Neural cell (in vitro differentiated cells): ENCODE data around the gene ZNF750. TPM values are rescaled to one million over a fixed set of nuclear protein-coding genes. Genes with fewer than 3 reads are reported as not detected.

Experiments used
- H2AFZ ChIP-seq: fragments of 200-600, 300-800 bp; sonication (generic), shearing (Covaris generic); 2 replicates; pipeline ENCODE4 v1.6.0; 2014; ENCODE audit warnings: low read depth, mild to moderate bottlenecking, antibody characterized with exemption, low read length, moderate library complexity
- H3F3A ChIP-seq: fragments of 200-600 bp; shearing (Covaris generic); 2 replicates; pipeline ENCODE4 v1.6.1; 2016; ENCODE audit warnings: mild to moderate bottlenecking, moderate library complexity, mixed read lengths, antibody characterized with exemption, low read length; ENCODE audit not compliant: insufficient read depth, poor library complexity, severe bottlenecking
- H3K27ac ChIP-seq: fragments of 200-600, 300-800 bp; sonication (generic), shearing (Covaris generic); 2 replicates; pipeline ENCODE4 v1.5.1; 2014; ENCODE audit warnings: mild to moderate bottlenecking, low read length, moderate library complexity
- H3K27me3 ChIP-seq: fragments of 300-800, 200-600 bp; sonication (generic), shearing (Covaris generic); 2 replicates; pipeline ENCODE4 v1.6.0; 2014; ENCODE audit warnings: mild to moderate bottlenecking, low read depth, low read length, moderate library complexity; ENCODE audit not compliant: insufficient read depth
- H3K36me3 ChIP-seq: fragments of 300-800, 200-600 bp; sonication (generic), shearing (Covaris generic); 2 replicates; pipeline ENCODE4 v1.5.1; 2014; ENCODE audit warnings: mild to moderate bottlenecking, antibody characterized with exemption, low read length, moderate library complexity; ENCODE audit not compliant: insufficient read depth
- H3K4me2 ChIP-seq: fragments of 300-800, 200-600 bp; sonication (generic), shearing (Covaris generic); 2 replicates; pipeline ENCODE4 v1.6.0; 2014; ENCODE audit warnings: mild to moderate bottlenecking, low read length
- H3K4me3 ChIP-seq: fragments of 300-800, 200-600 bp; sonication (generic), shearing (Covaris generic); 2 replicates; pipeline ENCODE4 v1.5.1; 2014; ENCODE audit warnings: mild to moderate bottlenecking, low read length, moderate library complexity
- H3K79me2 ChIP-seq: fragments of 200-600 bp; shearing (Covaris generic); replicated peaks from 2 replicates; pipeline ENCODE4 v1.6.0; 2014; ENCODE audit warnings: mild to moderate bottlenecking, low read length, moderate library complexity; ENCODE audit not compliant: insufficient read depth
- H3K9ac ChIP-seq: fragments of 300-800, 200-600 bp; sonication (generic), shearing (Covaris generic); 2 replicates; pipeline ENCODE4 v1.6.1; 2016; ENCODE audit warnings: mild to moderate bottlenecking, low read length, mixed read lengths
- H3K9me2 ChIP-seq: fragments of 200-600 bp; shearing (Covaris generic); 2 replicates; pipeline ENCODE4 v1.6.1; 2016; ENCODE audit warnings: mild to moderate bottlenecking, low read length, mixed read lengths; ENCODE audit not compliant: insufficient read depth
- H3K9me3 ChIP-seq: fragments of 200-600, 300-800 bp; sonication (generic), shearing (Covaris generic); 2 replicates; pipeline ENCODE4 v1.6.1; 2016; ENCODE audit warnings: mild to moderate bottlenecking, mixed run types, low read length, moderate library complexity, mixed read lengths
- H4K20me1 ChIP-seq: fragments of 200-600 bp; shearing (Covaris generic); 2 replicates; pipeline ENCODE4 v1.6.1; 2016; ENCODE audit warnings: mild to moderate bottlenecking, mixed run types; ENCODE audit not compliant: insufficient read depth
- CTCF ChIP-seq: fragments of 450-650 bp; IDR thresholded peaks from 2 replicates; pipeline ENCODE4 v1.5.1; 2014; ENCODE audit warnings: antibody characterized with exemption, mild to moderate bottlenecking, moderate library complexity; ENCODE audit not compliant: poor library complexity, severe bottlenecking
- EP300 ChIP-seq: fragments of 450-650 bp; conservative IDR thresholded peaks from 2 replicates; pipeline ENCODE4 v1.6.1; 2014; ENCODE audit warnings: antibody characterized with exemption, mild to moderate bottlenecking, moderate library complexity; ENCODE audit not compliant: poor library complexity, severe bottlenecking
- EZH2 ChIP-seq: fragments of 200-600, 300-800 bp; shearing (Covaris generic), sonication (generic); IDR thresholded peaks from 2 replicates; pipeline ENCODE4 v1.6.1; 2014; ENCODE audit warnings: antibody characterized with exemption, low read length, borderline replicate concordance, mild to moderate bottlenecking; ENCODE audit not compliant: insufficient read depth, poor library complexity, severe bottlenecking
- MXI1 ChIP-seq: fragments of 450-650 bp; conservative IDR thresholded peaks from 2 replicates; pipeline ENCODE4 v1.6.1; 2014; ENCODE audit warnings: antibody characterized with exemption, mild to moderate bottlenecking; ENCODE audit not compliant: poor library complexity, severe bottlenecking
- POLR2AphosphoS5 ChIP-seq: IDR thresholded peaks from 2 replicates; pipeline ENCODE4 v1.6.1; 2012
- RAD21 ChIP-seq: fragments of 450-650 bp; conservative IDR thresholded peaks from 2 replicates; pipeline ENCODE4 v1.6.1; 2014; ENCODE audit warnings: antibody characterized with exemption, mild to moderate bottlenecking, moderate library complexity
- REST ChIP-seq: IDR thresholded peaks from 2 replicates; pipeline ENCODE4 v1.6.1; 2012; ENCODE audit warnings: borderline replicate concordance
- SMC3 ChIP-seq: fragments of 450-650 bp; conservative IDR thresholded peaks from 2 replicates; pipeline ENCODE4 v1.6.1; 2014; ENCODE audit warnings: antibody characterized with exemption, mild to moderate bottlenecking, moderate library complexity; ENCODE audit not compliant: poor library complexity
- TAF1 ChIP-seq: IDR thresholded peaks from 2 replicates; pipeline ENCODE4 v1.6.1; 2012; ENCODE audit warnings: low read depth
- polyA plus RNA-seq: library from polyadenylated mRNA; depleted of rRNA; stranded (reverse); fragments of >200 nt; gene quantifications from 2 replicates; pipeline ENCODE4 v1.2.3, GENCODE V29; 2014

ZNF750 gene
- polyA plus RNA-seq, 1 donor from 2014 or later = not detected

- H3K27me3 ChIP-seq = no peaks in the 10 kb centered on the region
- no peak overlapping the region for H3K4me2 ChIP-seq
- H3F3A ChIP-seq = no peaks in the 10 kb centered on the region
- no peak overlapping the region for H3K4me3 ChIP-seq
- H3K27ac ChIP-seq = no peak overlapping the region
- H3K36me3 ChIP-seq = peaks cover 11% of the 10 kb centered on the region
- TF ChIP-seq SMC3 (no peak), POLR2AphosphoS5 (no peak), MXI1 (no peak), EP300 (no peak), EZH2 (no peak), RAD21 (no peak), TAF1 (no peak), REST (no peak), CTCF (no peak)
- no peaks in the 10 kb centered on the region for H4K20me1 ChIP-seq
- no peaks in the 10 kb centered on the region for H3K9me3 ChIP-seq
- no peaks in the 10 kb centered on the region for H3K9me2 ChIP-seq
- H2AFZ ChIP-seq = no peak overlapping the region
- H3K9ac ChIP-seq = no peak overlapping the region
- H3K79me2 ChIP-seq = no peaks in the 10 kb centered on the region
Observed at GRCh38 chr17:82820278-82821251, 19.3 kb downstream of the ZNF750 start.

- no peaks in the 10 kb centered on the region for H4K20me1 ChIP-seq
- no peaks in the 10 kb centered on the region for H3F3A ChIP-seq
- H3K9me3 ChIP-seq = no peaks in the 10 kb centered on the region
- no peak overlapping the region for H3K4me2 ChIP-seq
- no peak overlapping the region for H3K4me3 ChIP-seq
- TF ChIP-seq RAD21 (no peak), EP300 (no peak), POLR2AphosphoS5 (no peak), EZH2 (no peak), REST (no peak), SMC3 (no peak), TAF1 (no peak)
- H3K27me3 ChIP-seq = no peaks in the 10 kb centered on the region
- H3K79me2 ChIP-seq = no peaks in the 10 kb centered on the region
- H3K9me2 ChIP-seq = no peaks in the 10 kb centered on the region
- H2AFZ ChIP-seq = no peak overlapping the region
- no peak overlapping the region for H3K27ac ChIP-seq
- H3K9ac ChIP-seq = no peak overlapping the region
- H3K36me3 ChIP-seq = peaks cover 17% of the 10 kb centered on the region
Observed at GRCh38 chr17:82817947-82818346, 21.9 kb downstream of the ZNF750 start.
